Activated naive CD4-positive, alpha-beta T cell (primary cell): ENCODE data around the gene DNAH7.
A peak's percentile ranks its signal among the peaks of the same experiment; 100 is the strongest.

ENCODE experiments used
- DNase-seq, 4 experiments: peaks; one replicate each; lab custom pipeline; 2025; lab: John Stamatoyannopoulos, UW

The DNAH7 gene

GRCh38 chr2:196068271-196069209 lies at the start of gene DNAH7:
Gene DNAH7 (minus strand): TSS chr2:196068837. CDS start chr2:196068711, 126 bp downstream.
- DNase-seq: peak; percentile 70 to 86 (median 80)

GRCh38 chr2:196117214-196117705 lies 48.6 kb upstream of the DNAH7 start:
- DNase-seq: no peak

DNA sequence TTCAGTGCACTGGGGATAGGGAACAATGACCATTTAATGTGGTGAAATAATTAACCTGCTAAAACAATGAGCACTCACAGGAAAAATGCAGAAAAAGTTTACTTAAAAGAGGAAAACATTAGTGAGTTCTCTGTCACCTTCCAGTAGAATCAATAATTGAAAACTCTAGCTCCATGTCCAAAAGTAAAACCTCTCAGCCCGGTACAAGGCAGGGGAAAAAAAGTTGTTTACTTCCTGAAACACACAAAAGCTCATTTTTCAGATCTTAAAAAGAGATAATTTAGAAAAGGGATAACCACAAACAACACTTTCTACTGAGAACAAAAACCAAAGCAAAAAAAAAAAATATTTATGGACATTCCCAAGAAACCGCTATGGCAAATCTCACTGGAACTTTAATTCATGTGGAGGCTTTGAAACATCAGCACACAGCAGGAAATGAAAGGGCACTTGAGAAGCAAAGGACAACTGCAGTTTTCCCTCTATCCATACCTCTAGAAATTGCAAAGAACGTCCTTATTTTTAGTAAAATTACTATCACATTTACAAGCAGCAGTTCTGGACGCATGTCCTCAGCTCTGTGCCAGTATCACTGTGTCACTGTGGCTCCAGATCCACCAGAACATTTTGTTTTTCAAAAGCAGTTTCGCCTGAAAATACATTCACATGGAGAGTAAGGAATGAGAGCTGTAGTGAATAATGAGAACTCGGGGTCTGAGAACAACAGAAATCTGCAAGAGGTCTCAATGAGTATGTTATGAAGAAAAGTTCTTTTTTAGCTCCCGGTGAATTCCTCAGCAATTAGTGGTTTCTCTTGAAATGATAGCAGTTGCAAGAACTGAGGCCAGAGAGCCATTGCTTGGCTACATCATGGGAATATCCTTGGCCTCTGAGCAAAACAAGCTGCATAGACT lies 44.7 kb upstream of the DNAH7 start:
- no peak for DNase-seq

GRCh38 chr2:196112418-196113034 lies 43.9 kb upstream of the DNAH7 start:
- DNase-seq: no peak

DNA sequence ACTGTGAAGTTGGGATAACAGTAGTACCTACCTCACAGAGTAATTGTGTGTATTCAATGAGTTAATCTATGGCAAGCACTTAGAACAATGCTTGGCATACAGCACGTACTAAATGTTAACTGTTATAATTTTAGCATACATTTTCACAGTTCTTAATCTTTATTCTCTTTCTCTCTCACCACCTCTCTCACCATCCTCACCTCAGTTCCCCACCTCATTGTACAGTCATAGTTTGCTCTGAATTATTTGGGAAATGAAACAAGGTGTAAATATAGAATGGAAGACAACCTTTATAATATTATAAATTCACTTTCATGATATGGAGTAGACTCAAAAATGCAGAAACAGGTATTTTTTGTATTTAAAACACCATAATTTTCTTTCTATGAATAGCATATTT lies 40.0 kb upstream of the DNAH7 start:
- no peak for DNase-seq

DNA sequence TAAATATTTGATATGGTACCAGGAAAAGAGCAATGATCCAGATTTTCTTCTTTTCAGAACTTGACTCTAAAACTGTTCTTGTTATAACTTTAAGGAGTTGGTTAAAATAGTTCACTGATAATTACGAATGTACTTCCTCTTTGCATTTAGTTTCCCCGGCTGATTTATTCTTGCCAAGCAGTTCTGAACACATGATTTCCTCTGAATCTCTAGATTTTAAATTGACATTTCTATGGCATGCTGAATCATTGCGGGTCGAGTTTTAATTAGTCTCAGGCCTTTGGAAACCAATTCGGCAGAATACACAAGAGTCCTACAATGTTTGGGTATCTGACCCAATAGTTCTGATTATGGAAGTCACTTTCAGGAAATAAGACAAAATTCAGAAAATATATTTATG lies 37.3 kb upstream of the DNAH7 start:
- no peak for DNase-seq

DNA sequence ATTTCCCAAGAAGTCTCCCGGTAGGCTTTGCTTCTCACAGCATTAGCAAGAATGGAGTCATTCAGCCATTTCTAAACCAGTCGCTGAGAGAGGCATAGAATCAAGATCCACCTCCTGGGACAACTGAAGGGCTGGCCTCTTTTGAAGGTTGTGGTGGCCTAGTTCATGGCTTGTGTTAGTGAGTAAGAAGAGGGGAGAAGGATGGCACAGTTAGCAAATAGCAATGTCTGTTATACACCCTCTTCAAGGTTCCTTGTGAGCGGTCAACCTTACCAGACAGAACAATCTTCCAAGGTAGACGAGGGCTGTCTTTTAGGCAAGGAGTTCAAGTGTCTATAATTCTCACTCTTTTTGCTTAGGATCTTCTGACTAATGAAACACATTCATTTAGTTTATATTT lies 35.4 kb upstream of the DNAH7 start:
- no peak for DNase-seq

DNA sequence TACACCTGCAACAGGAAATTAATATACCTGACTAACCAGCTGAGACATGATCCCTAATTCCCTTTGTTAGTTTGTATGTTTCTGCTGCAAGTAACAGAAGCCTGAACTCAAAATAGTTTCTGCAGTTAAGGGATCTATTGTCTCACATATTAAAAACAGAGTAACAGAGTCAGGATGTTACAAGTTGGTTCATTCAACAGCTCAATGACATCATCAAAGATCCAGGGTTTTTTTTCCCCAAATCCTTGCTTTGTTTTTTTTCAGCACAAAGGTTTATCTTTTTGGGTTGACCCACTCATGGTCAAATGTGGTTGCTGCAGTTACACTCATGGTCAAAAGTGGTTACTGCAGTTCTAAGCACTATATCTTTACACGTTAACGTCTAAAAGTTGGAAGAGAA lies 35.0 kb upstream of the DNAH7 start:
- DNase-seq: no peak

DNA sequence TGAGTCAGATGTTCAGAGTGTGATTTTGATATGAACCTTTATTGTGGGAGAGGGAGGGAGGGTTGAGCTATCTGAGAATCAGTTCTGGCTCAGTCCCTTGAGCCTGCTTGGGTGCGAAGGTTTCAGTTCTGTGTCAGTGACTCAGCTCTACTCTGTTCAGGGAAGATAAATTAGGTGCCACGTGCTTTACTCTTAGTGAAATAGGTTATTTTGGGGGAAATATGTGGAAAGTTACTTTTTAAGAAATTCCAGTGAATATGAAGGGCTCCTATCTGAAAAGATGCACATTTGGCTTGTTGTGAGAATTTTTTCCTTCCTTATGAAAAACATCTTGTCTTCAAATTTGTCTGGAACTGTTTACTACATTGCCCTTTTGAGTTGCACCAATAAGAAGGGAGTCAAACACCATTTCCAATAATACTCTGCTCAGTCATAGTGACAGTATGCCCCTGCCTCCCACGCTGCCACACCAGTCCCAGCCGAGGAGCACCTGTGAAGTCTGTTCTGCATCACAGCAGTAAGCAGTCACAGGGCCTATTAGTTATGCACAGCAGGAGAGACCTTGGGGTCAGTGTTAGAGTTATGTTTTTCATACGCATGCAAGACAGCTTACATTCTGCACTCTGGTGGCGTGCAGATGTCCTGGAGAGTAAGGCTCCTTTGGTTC lies 32.8 kb upstream of the DNAH7 start:
- no peak for DNase-seq

DNA sequence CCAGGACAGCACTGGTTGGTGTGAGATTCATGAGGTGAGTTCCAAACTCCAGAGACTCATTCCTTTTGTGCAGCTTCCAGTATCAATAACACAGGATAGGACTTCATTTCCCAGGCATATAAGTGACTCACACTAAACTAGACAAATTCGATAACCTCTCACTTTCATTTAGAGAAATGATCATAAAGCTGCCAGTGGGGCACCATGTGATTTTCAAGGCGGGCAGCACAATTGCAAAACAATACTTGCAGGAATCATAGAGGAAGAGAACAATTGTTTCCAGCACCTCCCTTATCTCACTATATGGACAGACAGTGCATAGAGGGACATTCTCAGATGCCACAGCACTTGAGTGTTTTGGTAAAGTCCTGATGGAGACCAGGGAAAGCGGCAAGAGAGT lies 31.3 kb upstream of the DNAH7 start:
- no peak for DNase-seq

DNA sequence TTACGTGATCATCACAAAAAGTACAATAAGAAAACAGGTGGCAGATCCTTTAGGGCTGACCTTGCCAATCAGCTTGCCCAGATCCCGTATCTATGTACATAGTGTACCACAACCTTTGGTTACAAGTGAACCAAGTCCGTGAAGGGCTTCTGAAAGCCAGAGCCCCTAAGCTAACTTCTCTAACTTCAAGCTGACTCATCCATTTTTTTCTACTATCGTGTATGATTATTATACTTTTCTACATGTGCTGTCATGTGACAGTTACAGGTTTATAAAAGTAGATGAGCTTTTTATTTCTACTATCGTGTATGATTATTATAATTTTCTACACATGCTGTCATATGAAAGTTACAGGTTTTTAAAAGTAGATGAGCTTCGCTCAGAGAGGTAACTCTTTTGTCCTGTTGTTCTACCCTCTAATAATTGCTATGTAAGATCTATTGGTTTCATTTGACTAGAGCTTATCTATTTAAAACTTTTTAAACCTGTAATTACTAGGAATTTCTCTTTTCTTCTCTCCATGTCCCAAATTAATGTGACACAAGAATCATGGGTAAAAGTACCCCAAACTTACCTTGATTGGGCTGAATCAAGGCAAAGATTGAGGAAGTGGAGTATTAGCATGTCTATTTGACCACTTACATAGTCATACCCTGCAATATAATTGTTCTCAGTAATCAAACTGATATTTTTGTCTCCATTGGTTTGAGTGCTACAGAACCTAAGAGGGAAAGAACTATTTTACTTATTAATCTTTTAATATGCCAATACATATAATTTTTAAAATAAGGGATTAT lies 29.4 kb upstream of the DNAH7 start:
- DNase-seq: no peak

GRCh38 chr2:196096982-196097745 lies 28.5 kb upstream of the DNAH7 start:
- DNase-seq: no peak

DNA sequence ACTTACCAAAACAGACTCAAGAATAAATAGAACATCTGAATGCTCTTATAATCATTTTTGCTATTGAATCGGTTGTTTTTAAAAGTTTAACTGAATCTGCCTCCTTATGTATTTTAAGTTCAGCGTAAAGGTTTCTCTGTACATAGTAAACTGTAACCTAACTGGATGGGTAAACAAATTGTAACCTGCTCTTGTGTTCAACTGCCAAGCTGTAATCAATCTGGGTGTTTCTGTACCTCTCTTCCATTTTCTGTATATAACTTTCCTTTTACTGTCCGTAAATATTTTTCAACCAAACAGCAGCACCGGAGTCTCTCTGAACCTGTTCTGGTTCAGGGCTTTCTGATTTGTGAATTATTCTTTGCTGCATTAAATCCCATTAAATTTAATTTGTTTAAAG lies 27.6 kb upstream of the DNAH7 start:
- no peak for DNase-seq

- DNase-seq: peak in 1 of 4 experiments; percentile 13
Observed at GRCh38 chr2:196089448-196089847, 20.8 kb upstream of the DNAH7 start.

DNA sequence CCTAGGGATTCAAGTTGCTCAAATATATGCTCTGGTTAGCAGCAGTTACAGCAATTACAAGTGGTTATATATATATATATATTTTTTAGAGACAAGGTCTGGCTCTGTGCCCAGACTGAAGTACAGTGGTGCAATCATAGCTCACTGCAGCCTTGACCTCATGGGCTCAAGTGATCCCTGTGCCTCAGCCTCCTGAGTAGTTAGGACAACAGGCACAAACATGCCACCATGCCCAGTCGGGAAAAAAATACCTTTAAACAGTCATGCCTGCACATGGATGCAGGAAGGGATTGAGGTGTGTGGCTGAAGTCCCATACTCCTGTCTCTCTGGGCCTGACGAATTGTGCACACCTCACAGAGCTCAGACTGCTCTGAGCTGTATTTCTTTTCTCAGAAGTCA lies 19.6 kb upstream of the DNAH7 start:
- no peak for DNase-seq

GRCh38 chr2:196086517-196087368 lies 18.1 kb upstream of the DNAH7 start:
- DNase-seq: no peak

GRCh38 chr2:196083601-196084000 lies 15.0 kb upstream of the DNAH7 start:
- DNase-seq: no peak

- no peak for DNase-seq
Observed at GRCh38 chr2:196080526-196080925, 11.9 kb upstream of the DNAH7 start.

DNA sequence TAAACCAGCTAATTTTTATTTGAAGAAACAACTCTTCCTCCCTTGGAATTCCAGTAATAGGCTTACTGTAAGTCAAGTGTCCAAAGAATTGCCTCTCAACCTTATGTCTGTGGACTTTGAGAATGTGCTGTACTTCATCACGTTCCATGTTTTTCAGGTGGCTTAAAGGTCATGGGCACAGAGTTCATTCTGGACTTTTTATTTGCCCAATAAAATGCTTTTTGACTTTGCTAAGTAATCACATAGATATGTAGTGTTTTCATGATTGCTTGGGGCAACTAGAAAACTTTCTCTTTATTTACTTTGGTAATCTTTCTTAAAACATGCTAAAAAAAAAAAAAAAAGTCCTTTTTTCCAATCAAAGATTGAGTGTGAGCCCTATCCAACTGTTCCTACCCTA lies 10.4 kb upstream of the DNAH7 start:
- no peak for DNase-seq
